H54 (cell line): ENCODE measurements around the gene THADA.
A peak's percentile ranks its signal among the peaks of the same experiment; 100 is the strongest.

Experiments used
- DNase-seq: peaks from one replicate; pipeline ENCODE4 v3.0.0; 2011; ENCODE audit warnings: low spot score, mixed read lengths; ENCODE audit not compliant: insufficient read length
- FAIRE-seq: peaks from 3 replicates; lab custom pipeline; 2011; peaks lifted over from hg19 to GRCh38; lab: Jason Lieb, UNC
- POLR2A ChIP-seq: IDR thresholded peaks from 2 replicates; pipeline ENCODE4 v1.6.1; 2011; ENCODE audit warnings: low read depth, mild to moderate bottlenecking, low read length

THADA gene

DNA sequence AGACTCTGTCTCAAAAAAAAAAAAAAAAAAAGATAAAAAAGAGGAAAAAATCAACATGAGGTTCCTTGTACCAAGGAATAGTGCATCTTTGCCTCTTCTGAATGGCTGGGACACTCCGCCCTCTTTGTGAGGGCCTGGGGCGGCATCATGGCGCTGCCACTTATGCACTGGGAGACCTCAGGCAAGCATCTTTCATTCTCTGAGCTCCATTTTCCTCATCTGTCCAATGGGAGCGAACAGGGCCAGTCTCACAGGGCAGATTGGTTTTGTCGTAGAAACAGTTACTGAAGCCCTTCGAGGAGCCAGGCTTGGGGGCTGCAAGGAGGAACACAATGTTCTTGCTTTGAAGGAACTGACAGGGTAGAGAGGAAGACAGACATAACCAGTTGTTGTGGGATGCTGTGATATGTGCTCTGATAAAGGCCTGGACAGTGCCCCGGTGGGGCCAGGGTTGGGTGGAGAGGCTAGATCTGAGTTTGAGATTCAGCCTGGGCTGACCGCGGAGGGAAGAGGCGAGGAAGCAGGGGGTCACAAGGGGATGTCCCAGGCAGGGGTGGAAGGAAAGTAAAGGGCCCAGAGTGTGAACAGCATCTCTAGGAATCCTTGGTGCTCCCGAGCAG is 383.5 kb downstream of the THADA start:
- FAIRE-seq (no peak), DNase-seq (no peak)

DNA sequence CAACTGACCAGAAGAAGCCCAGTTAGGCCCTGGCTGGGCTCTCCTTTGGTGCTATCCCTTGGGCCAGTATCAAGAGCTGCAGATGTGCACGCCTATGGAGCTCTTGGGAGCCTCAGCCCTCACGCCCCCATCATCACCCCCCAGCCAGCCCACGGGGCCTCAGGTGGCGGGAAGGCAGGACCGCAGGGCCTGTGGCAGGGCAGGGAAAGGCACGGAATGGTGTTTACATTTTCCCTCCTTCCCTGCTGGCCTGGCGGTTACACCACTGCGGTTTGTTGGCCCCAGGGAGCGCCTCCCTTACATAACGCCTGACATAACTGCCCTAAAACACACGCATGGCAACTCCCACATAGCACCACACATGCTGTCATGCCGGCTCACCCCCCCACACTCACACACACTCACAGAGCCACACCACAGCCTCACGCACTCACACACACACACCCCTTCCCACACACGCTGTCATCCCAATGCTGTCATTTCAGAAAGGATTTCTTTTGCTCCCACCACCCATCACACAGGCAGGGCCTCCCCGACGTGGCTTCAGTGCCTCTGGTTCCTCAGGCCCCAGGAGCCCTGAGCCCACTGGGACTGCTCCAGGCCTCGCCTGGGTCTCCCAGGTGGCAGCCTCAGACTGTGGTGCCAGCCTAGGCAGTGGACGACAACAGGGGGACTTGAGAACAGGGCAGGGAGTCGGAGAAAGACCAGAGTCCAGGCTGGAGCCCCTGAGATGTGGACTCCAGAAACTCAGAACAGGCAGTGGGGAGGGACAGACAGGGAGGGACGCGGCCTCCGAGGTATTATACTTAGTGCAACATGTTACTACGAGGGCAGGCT is 385.2 kb downstream of the THADA start:
- TF ChIP-seq POLR2A, result no peak
- no peak for DNase-seq
- no peak for FAIRE-seq

More for the DNA sequence above, 383.5 kb downstream of the THADA start:
- TF ChIP-seq POLR2A, result no peak

DNA sequence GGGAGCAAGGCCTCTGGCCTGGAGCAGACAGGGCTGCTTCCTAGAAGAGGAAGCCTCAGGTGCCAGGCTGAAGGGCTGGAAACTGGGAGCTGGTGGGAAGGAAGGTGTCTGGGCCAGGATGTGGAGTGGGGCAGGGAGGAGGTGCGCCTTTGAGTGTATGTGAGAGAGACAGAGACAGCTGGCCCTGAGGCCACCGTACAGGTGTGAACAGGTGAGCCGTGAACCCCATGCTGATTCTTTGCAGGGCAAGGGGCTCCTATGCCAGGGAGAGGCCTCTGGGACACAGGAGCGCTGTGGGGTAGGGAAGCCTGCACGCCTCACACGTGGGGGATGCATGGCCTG is 385.7 kb downstream of the THADA start:
- FAIRE-seq (no peak), DNase-seq (no peak)
- TF ChIP-seq POLR2A, result no peak

DNA sequence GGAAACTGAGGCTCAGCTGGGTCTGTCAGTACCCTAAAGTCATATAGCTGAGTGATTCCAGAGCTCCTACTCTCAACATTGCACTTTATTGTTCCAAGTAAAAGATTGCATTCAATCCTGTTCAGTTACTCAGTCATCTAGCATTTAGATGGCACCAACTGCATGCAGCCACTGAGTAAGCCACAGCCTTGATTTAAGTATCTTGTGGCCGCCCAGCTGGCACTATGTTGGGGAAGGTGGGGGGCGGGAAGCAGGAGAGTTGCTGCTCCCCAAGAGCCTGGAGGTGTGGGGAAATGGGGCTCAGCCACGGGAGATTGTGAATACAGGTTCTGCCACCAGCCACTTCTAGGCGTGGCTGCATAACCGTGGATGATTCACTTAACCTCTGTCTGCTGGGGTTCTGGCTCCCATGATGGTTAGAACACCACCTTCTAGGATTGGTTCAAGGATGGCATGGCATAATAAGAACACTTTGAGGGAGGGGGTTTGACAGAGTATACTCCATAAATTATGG is 386.6 kb downstream of the THADA start:
- DNase-seq (no peak), FAIRE-seq (no peak)
- no peak for TF ChIP-seq POLR2A

DNA sequence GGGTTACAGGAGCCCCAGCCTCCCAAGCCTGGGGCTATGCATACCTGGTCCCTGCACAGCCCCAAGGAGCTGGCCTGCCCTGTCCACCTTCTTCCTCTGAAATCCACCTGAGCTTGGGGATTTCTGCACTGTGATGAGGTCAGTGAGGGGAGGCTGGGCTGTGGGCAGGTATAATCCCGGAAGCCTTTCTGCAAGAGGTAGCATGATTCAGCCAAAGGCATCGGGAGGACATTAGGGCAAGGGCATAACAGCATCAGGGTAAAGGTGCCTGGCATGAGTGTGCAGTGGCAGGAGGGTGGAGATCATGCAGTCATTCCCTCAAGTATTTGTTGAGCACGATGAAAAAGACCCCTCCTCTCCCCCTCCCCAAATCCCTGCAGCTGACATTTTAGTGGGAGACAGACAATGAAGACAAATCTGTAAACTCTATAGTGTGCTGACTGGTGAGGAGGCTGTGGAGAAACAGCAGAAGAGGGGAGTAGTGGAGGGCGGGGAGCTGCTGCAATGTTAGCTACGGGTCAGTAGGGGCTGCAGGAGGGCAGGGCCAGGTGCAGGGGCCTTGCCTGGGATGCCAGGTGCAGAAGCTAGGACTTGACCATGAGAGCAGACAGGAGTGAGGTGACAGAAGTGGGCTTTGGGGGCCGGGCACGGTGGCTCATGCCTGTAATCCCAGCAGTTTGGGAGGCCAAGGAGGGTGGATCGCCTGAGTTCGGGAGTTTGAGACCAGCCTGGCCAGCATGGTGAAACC is 388.1 kb downstream of the THADA start:
- FAIRE-seq (no peak), DNase-seq (no peak)
- no peak for TF ChIP-seq POLR2A

DNA sequence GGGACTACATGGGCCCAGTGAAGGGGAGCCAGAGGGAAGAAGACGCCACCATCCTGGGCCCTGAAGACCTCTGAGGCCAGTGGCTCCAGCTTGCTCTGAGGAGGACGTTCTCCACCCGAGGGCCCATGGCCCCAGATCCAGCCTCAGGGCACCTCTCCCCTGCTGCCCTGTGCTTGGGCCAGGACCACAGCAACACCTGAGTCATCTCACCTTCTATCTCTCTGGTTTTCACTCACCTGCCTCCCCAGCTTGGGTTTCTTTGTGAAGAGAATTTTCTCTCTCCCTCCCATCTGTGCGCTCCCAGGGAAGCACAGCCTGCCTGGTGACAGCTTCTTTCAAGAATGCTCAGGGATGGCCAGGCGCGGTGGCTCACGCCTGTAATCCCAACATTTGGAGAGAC is 389.2 kb downstream of the THADA start:
- DNase-seq, result no peak
- FAIRE-seq, result no peak
- TF ChIP-seq POLR2A, result no peak

DNA sequence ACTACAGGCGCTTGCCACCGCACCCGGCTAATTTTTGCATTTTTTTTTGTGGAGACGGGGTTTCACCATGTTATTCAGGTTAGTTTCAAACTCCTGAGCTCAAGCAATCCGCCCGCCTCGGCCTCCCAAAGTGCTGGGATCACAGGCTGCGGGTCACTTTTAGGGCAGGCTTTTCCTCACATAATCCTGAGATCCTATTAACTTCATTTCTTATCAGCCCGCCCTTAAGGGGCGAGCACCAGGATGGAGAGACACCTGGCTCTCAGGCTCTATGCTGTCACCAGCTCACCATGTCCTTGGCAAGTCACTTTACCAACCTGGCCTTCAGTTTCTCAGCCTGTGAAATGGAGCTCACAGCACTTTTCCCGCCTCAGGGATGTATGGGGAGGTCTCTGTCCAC is 392.5 kb downstream of the THADA start:
- DNase-seq (no peak), FAIRE-seq (no peak)
- no peak for TF ChIP-seq POLR2A

DNA sequence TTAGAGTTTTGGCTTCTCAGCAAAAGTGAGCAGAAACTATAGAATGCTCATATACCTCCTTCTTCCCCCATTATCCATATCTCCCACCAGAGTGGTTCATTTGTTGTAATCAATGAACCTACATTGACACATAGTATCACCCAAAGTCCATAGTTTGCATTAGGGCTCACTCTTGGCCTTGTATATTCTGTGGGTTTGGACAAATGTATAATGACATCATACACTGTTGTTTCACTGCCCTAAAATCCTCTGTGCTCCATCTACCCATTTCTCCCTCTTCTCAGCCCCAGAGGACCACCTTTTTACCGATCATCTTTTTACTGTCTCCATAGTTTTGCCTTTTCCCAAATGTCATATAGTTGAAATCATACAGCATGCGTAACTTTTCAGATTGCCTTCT is 393.5 kb downstream of the THADA start:
- DNase-seq, result no peak
- no peak for FAIRE-seq
- TF ChIP-seq POLR2A, result no peak

DNA sequence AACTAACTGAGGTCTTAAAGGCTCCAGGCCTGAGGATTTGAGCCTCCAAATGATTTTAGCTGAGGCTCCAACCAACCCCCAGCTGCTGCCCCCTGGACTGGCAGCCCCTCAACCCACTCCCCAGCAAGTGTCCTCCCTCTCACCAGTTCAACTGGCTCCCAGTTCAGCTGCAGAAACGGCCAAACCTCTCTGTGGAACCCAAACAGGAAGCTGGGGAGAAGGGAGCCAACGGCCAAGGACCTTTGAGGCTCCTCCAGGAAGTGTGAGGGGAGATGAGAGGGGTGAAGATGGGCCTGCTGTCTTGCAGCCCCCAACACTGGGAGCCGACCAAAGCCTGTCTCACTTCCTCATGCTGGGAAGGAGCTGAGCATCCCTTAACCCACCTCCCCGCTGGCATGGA is 394.3 kb downstream of the THADA start:
- no peak for DNase-seq
- no peak for TF ChIP-seq POLR2A
- FAIRE-seq, result no peak

DNA sequence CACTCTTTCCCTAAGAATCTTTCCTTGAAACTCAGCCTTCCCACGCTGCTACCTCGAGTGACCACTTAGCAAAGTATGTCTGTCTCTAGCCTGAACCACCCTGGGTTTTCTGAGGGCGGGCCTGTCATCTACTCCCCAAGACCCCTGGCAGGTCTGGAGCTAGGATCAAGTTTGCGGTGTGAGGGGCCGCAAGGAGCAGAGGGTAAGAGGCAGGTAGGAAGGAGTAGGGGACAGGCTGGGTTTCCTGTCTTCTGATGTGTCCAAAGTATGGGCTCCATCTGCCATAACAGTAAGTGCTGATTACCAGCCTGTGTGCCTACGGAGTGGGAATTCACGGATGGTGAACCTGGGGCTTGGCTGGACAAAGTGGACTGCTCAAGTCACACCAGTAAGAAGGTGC is 394.8 kb downstream of the THADA start:
- FAIRE-seq (no peak), DNase-seq (no peak)
- TF ChIP-seq POLR2A, result no peak

DNA sequence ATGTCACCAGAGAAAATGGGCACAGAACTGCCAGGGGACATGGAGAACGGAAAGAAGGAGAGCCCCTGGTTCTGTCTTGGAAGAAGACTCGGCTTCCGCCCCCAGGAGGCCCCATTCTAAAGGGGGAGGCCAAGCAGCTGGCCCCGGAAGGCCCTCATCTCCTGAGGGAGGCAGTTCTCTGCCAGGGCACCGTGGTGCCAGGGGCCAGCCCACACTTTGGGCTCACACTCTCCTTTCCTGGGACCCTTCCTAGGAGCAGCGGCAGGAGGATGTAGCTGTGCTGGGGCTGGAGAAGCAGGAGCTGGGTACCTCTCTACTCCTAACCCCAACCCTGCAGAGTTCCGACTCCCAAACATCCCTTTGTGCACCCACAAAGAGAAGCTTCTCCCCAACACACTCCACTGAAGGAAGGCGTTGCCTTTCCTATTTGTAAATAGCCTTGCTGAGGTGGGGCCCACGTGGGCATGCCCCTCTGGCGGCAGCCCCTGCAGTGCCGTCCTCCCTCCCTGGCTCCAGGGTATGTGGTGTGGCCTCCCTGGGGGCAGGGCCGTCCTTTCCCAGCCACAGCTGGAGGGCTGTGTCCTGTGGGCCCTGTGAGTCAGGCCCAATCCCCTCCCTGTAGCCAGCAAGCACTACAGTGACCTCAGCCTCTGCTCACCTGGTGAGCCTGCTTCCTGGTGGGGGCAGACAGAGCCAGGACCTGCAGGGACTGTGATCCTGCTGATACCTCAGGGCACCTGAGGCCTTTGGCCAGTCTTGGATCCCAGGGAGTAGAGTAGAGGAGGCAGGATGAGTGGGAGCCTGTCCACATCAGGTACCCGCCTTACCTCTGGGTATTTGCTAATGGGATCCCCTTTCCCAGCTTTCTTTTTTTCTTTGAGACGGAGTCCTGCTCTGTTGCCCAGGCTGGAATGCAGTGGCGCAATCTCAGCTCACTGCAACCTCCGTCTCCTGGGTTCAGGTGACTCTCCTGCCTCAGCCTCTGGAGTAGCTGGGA is 396.0 kb downstream of the THADA start:
- FAIRE-seq (peak; percentile 45), DNase-seq (peak; percentile 68)
- no peak for TF ChIP-seq POLR2A

DNA sequence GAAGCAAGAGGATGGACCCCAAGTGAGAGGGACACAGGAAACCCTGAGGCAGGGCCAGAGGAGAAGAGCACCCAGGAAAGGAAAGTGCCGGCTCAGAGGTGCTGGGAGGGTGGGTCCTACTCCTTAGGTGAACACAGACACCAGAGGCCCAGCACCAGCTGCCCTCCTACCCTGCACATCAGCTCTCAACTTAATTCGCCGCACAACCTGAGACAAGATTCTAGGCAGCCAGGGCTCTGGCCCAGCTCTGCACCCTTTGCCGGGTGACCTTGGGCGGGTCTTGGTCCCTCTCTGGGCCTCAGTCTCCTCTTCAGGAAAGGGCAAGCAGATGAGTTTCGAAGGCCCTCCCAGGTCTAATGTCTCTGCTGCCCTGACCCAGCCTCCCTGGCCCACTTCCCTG is 397.6 kb downstream of the THADA start:
- FAIRE-seq (no peak), DNase-seq (no peak)
- TF ChIP-seq POLR2A, result no peak

DNA sequence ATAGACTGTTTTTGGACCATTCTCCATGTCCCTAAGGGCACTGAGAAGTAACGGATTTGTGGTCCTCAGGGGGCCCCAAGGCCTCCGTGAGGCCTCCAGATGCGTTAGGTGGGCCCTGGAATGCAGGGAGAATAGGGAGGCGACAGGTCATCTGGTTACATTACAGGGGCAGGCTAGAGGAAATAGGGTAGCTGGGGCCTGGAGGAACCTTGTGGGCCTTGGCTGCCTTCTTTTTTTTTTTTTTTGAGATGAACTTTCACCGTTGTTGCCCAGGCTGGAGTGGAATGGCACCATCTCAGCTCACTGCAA is 398.3 kb downstream of the THADA start:
- DNase-seq (no peak), FAIRE-seq (no peak)
- TF ChIP-seq POLR2A, result no peak
